RWPE2 (cell line): ENCODE results near the gene FAU.

Source experiments
- ATAC-seq: fragments of 200-7000 bp; cut with Tn5 transposase; 3 replicates; pipeline ENCODE4 v1.9.1; 2021; ENCODE audit warnings: low read depth
- DNase-seq: peaks from one replicate; pipeline ENCODE4 v3.0.0-alpha.2; 2020; ENCODE audit warnings: low spot score
- H3K27ac ChIP-seq: fragments of 450-650 bp; 2 replicates; pipeline ENCODE4 v1.5.1; 2017; ENCODE audit warnings: mild to moderate bottlenecking; ENCODE audit not compliant: poor library complexity, severe bottlenecking
- H3K27me3 ChIP-seq: fragments of 250-450 bp; sonication (Bioruptor Pico); 2 replicates; pipeline ENCODE4 v1.5.1; 2021; ENCODE audit warnings: mild to moderate bottlenecking, moderate library complexity; ENCODE audit not compliant: insufficient read depth, poor library complexity, severe bottlenecking
- H3K36me3 ChIP-seq: fragments of 250-450 bp; sonication (Bioruptor Pico); 2 replicates; pipeline ENCODE4 v1.5.1; 2020; ENCODE audit warnings: low read depth, mild to moderate bottlenecking, moderate library complexity
- H3K4me1 ChIP-seq: fragments of 250-450 bp; sonication (Bioruptor Pico); 2 replicates; pipeline ENCODE4 v1.5.1; 2021; ENCODE audit warnings: mild to moderate bottlenecking, moderate library complexity; ENCODE audit not compliant: insufficient read depth, poor library complexity, severe bottlenecking
- H3K4me3 ChIP-seq: fragments of 250-450 bp; sonication (Bioruptor Pico); 2 replicates; pipeline ENCODE4 v1.5.1; 2021; ENCODE audit warnings: mild to moderate bottlenecking, moderate library complexity; ENCODE audit not compliant: severe bottlenecking
- H3K9me3 ChIP-seq: fragments of 250-450 bp; sonication (Bioruptor Pico); 2 replicates; pipeline ENCODE4 v1.5.1; 2021; ENCODE audit warnings: mild to moderate bottlenecking, moderate library complexity; ENCODE audit not compliant: severe bottlenecking
- CTCF ChIP-seq: fragments of 450-650 bp; IDR thresholded peaks from one replicate; pipeline ENCODE4 v1.5.1; 2017; ENCODE audit warnings: mild to moderate bottlenecking, moderate library complexity; ENCODE audit not compliant: poor library complexity, severe bottlenecking

Gene FAU

GRCh38 chr11:65133724-65134123 is 11.8 kb upstream of the FAU start:
- peaks cover 4% of the 10 kb centered on the region for H3K4me1 ChIP-seq
- ATAC-seq: no peak
- peak overlapping the region; percentile 69 for H3K4me3 ChIP-seq
- no peaks in the 10 kb centered on the region for H3K9me3 ChIP-seq
- peak overlapping the region; percentile 88 for H3K27ac ChIP-seq
- no peak for TF ChIP-seq CTCF
- H3K27me3 ChIP-seq: no peaks in the 10 kb centered on the region
- peaks cover 40% of the 10 kb centered on the region for H3K36me3 ChIP-seq
- DNase-seq: no peak

DNA sequence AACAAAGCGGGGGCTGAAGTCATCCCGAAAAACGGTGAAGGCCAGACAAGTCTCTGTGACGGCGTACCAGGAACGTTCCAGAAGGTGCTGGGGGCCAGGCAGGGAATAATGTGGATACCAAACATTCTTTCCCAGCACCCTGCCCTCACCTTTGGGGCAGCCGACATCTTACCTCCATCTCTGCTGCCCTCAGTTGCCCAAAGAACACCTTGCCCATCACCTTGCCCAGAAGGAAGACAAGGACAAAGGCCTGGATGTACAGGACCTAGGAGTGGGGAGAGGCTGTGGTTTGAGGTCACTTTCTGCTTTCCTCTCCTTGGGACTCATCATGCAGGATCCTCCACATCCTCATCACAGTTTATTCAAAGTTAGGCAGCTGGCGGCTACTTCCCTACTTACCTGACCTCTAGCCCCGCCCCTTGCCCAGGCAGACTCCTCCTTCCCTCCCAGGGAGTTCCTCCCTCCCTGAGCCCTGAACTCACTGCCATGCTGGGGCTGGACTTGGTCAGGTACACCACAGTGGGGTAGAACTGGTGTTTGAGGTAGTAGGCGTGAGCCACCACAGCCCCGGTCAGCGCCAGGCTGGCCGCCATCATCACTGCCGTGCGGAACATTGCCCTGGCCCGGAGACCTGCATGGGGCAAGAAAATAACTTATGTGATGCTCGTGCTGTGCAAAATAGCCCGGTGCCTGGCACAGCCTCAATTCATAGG is 11.2 kb upstream of the FAU start:
- peak; percentile 44 for ATAC-seq
- peak; percentile 86 for DNase-seq
- Histone ChIP-seq H3K9me3 (no peaks in the 10 kb centered on the region), H3K36me3 (peaks cover 46% of the 10 kb centered on the region), H3K4me3 (peak overlapping the region; percentile 69), H3K27ac (peak overlapping the region; percentile 88), H3K4me1 (peaks cover 3% of the 10 kb centered on the region), H3K27me3 (no peaks in the 10 kb centered on the region)
- TF ChIP-seq CTCF: no peak

DNA sequence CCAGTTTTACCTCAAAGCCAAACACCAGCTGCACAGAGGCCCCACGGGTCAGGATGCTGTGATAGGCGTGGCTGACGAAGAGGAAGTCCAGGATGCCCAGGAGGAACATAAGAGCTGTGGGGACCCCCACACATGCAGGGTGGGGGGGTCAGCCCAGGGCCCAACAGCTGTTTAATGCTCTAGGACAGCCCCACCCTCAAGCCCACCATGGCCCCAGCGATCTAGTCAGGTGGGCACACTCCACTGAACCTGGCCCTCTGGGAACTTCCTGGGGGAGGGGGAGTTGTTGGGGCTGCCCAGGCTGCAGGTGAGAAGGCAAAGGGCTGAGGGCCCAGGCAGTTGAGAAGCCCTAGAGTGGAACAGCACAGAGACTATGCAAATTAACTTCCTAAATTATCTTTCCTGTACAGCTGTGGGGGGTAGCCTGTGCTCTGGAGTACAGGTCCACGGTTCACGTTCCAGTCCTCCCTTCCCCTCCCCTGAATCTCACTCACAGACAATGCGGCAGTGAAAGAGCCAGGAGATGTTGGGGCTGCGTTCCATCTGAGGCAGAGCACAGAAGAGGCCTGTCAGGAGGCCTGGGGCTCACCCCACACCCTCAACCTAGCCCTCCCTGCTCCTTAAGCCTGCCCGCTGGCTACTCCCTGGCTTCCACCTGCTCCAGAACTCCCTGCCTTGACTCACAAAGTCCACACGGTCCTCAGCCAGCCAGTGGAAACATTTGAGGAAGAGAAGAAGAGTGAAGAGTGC is 10.5 kb upstream of the FAU start:
- no peak for ATAC-seq
- H3K36me3 ChIP-seq: peaks cover 50% of the 10 kb centered on the region
- no peak for TF ChIP-seq CTCF

DNA sequence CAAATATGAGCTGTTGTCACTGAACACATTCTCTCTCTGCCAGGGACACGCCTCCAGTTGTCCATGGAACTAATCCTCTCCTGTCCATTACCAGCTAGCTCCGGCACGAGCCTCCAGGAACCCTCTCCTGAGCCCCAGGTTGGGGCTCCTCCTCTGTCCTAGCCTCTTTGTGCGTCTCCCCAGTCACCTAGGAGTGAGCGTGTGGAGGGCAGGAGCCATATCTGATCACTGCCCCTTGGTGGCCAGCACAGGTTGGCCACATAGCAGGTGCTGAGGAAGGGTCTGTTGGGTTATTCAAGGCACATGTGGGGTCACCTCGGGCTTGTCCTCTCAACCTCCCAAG is 9.9 kb upstream of the FAU start:
- H3K27me3 ChIP-seq: no peaks in the 10 kb centered on the region
- TF ChIP-seq CTCF: no peak
- DNase-seq (no peak), ATAC-seq (no peak)
- peaks cover 55% of the 10 kb centered on the region for H3K36me3 ChIP-seq
- H3K4me3 ChIP-seq: no peak overlapping the region
- H3K9me3 ChIP-seq: no peaks in the 10 kb centered on the region
- peaks cover 3% of the 10 kb centered on the region for H3K4me1 ChIP-seq
- no peak overlapping the region for H3K27ac ChIP-seq

More for the DNA sequence above, 10.5 kb upstream of the FAU start:
- Histone ChIP-seq H3K4me1 (peaks cover 3% of the 10 kb centered on the region), H3K27ac (no peak overlapping the region), H3K4me3 (no peak overlapping the region), H3K27me3 (no peaks in the 10 kb centered on the region), H3K9me3 (no peaks in the 10 kb centered on the region)
- DNase-seq: no peak

DNA sequence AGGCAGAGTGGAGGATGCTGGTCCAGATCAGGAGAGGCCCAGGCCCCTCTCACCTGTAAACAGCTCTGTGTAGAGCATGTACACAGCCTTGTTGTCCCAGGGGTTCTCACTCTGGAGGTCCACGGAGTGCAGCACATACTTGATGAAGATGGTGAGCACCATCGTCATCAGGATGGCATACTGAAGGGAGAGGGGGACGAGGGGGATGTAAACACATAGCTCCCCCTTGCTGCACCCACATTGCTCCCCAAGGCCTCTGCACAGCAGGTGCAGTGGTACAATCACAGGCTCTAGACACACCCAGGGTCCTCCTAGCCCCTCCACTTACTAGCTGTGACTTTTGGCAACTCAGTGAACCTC is 9.5 kb upstream of the FAU start:
- Histone ChIP-seq H3K27me3 (no peaks in the 10 kb centered on the region), H3K27ac (no peak overlapping the region), H3K36me3 (peaks cover 59% of the 10 kb centered on the region), H3K4me3 (no peak overlapping the region), H3K9me3 (no peaks in the 10 kb centered on the region), H3K4me1 (peaks cover 3% of the 10 kb centered on the region)
- no peak for TF ChIP-seq CTCF
- DNase-seq: no peak
- ATAC-seq: no peak
